Measurements from ENCODE around the gene SETD1B.
"Not testable (repeated sequence)": the region's sequence is repeated elsewhere in the genome, so short reads cannot be mapped to it uniquely, and the experiment has no call there.

The SETD1B gene

GRCh38 chr12:121858662-121859572 is 55.1 kb downstream of the SETD1B start, which contains the start of gene HPD:
Gene HPD (minus strand): TSS chr12:121858859. CDS start chr12:121858823, 36 bp downstream.
- DNase-seq = no peak

- no peak for DNase-seq
Measured at GRCh38 chr12:121860257-121860656, 56.4 kb downstream of the SETD1B start.

- DNase-seq = not testable (repeated sequence)
Measured at GRCh38 chr12:121860699-121861098, 56.9 kb downstream of the SETD1B start.

GRCh38 chr12:121861636-121862254 is 57.9 kb downstream of the SETD1B start:
- DNase-seq = no peak

- DNase-seq = no peak
Measured at GRCh38 chr12:121866331-121866730, 62.5 kb downstream of the SETD1B start.

- DNase-seq = not testable (repeated sequence)
Measured at GRCh38 chr12:121869229-121869628, 65.4 kb downstream of the SETD1B start.

- no peak for DNase-seq
Measured at GRCh38 chr12:121871467-121871866, 67.7 kb downstream of the SETD1B start.

GRCh38 chr12:121872546-121873215 is 68.9 kb downstream of the SETD1B start:
- DNase-seq = no peak

- DNase-seq = no peak
Measured at GRCh38 chr12:121873216-121873569, 69.4 kb downstream of the SETD1B start.

- DNase-seq = no peak
Measured at GRCh38 chr12:121874071-121874470, 70.3 kb downstream of the SETD1B start.

- no peak for DNase-seq
Measured at GRCh38 chr12:121875582-121875981, 71.8 kb downstream of the SETD1B start.

GRCh38 chr12:121876080-121876447 is 72.3 kb downstream of the SETD1B start:
- DNase-seq = not testable (repeated sequence)

Measured in bone marrow (tissue), 2 donors.